ENCODE data around the gene PTGDS.

The PTGDS gene

DNA sequence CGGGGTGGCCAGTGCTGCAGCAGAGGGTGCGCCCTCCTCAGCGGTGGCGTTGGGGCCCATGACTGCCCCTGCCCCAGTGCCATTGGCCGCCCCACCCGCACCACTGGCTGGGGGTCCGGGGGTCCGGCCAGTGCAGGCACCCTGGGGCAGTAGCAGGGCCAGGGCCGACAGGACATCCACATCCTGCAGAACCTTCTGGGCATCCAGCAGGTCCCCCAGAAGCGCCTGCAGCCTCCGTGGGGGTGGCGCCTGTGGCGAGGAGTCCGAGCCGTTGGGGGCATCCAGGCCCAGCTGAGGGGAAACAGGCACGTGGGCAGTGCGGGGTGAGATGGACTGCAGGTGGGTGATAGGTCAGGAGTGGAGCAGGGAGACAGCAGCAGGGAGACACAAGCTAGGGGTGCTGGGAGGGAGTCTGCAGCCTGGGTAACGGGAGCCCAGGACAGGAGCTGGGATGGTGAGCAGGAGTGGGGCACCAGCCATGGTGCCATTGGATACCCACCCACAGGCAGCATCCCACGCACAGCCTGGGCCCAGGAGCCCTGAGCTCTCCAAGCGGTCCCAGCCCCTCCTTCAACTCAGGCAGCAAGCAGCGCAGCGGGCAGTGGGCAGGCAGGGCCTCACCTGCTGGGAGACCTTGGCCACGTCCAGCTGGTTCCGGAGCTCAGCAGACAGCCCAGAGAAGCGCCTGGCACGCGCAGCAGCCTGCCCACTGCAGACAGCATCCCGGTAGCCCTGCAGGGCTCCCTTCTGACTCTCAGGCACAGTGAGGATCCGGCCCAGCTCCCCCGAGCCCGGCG lies 43.7 kb downstream of the PTGDS start:
- no peak overlapping the region for H2AK5ac ChIP-seq (ENCODE audit: low read length, severe bottlenecking)
- no peak overlapping the region for H3K4ac ChIP-seq (ENCODE audit: low read depth in 1 of 2, low read length in 2 of 2)
- 93% methylated on average over 32 of the region's 32 CpGs for WGBS
- H3K9me3 ChIP-seq (ENCODE audit: control insufficient read depth, low read length): no peaks in the 10 kb centered on the region
- no peak overlapping the region for H2BK5ac ChIP-seq (ENCODE audit: low read depth, low read length, poor library complexity, severe bottlenecking)
- H3K9ac ChIP-seq (ENCODE audit: low read length): no peak overlapping the region
- H3K27me3 ChIP-seq (ENCODE audit: control insufficient read depth in 1 of 2, insufficient read depth in 1 of 2, low read length in 2 of 2): no peaks in the 10 kb centered on the region
- no peak overlapping the region for H3K14ac ChIP-seq (ENCODE audit: low read length in 2 of 2)
- H3K4me3 ChIP-seq (ENCODE audit: insufficient read depth in 1 of 2, low read depth in 1 of 2, low read length in 2 of 2): no peak overlapping the region
- H2BK15ac ChIP-seq (ENCODE audit: low read depth, poor library complexity, severe bottlenecking): no peak overlapping the region
- H4K91ac ChIP-seq (ENCODE audit: low read length): no peak overlapping the region
- no peak overlapping the region for H2BK12ac ChIP-seq (ENCODE audit: low read length in 2 of 2)
- no peak overlapping the region for H3K27ac ChIP-seq (ENCODE audit: low read length, poor library complexity, severe bottlenecking)
- H4K8ac ChIP-seq (ENCODE audit: low read length): no peak overlapping the region
- H3K18ac ChIP-seq (ENCODE audit: low read depth in 1 of 2, low read length in 2 of 2): no peak overlapping the region
- no peak overlapping the region for H2AFZ ChIP-seq (ENCODE audit: low read depth, low read length)
- DNase-seq: no peak
- no peak overlapping the region for H2BK120ac ChIP-seq (ENCODE audit: low read depth, low read length)
- no peak overlapping the region for H3K4me2 ChIP-seq (ENCODE audit: low read length, poor library complexity, severe bottlenecking)
- H3K36me3 ChIP-seq (ENCODE audit: control insufficient read depth in 1 of 2, insufficient read depth in 2 of 2, low read depth in 1 of 2, low read length in 2 of 2): peaks cover 11 to 44% of the 10 kb centered on the region in 2 experiments
- H3K23ac ChIP-seq (ENCODE audit: low read length in 2 of 2): no peak overlapping the region
- no peaks in the 10 kb centered on the region for H3K79me1 ChIP-seq (replicated peaks; ENCODE audit: low read length, poor library complexity, severe bottlenecking)
- H3K4me1 ChIP-seq (ENCODE audit: control insufficient read depth, insufficient read depth, low read depth, low read length): peaks cover 18% of the 10 kb centered on the region

DNA sequence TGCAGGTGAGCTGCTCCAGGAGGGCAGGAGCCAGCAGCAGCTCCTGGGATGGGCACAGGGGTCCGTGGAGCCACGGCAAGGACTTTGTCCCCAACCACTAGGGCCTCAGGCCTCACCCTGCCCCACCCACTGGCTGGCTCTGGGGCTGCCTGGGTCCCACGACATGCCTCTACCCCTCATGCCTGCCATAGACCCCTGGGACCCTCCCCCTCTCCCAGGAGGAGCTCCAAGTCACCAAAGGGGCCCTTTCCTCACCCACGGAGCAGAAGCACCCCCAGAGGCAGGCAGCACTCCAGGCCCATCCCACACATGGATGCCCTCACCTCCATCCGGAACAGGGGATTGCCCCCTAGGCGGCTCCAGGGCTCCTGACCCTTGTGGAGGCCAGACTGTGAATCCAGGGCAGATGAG lies 44.3 kb downstream of the PTGDS start:
- Histone ChIP-seq H3K4me1 (ENCODE audit: control insufficient read depth, insufficient read depth, low read depth, low read length) (peaks cover 20% of the 10 kb centered on the region), H4K91ac (ENCODE audit: low read length) (no peak overlapping the region), H4K8ac (ENCODE audit: low read length) (no peak overlapping the region), H3K79me1 (replicated peaks; ENCODE audit: low read length, poor library complexity, severe bottlenecking) (no peaks in the 10 kb centered on the region), H2BK12ac (ENCODE audit: low read length in 2 of 2) (no peak overlapping the region), H2AFZ (ENCODE audit: low read depth, low read length) (no peak overlapping the region), H2BK5ac (ENCODE audit: low read depth, low read length, poor library complexity, severe bottlenecking) (no peak overlapping the region), H3K36me3 (ENCODE audit: control insufficient read depth in 1 of 2, insufficient read depth in 2 of 2, low read depth in 1 of 2, low read length in 2 of 2) (peaks cover 8 to 38% of the 10 kb centered on the region in 2 experiments), H3K27me3 (ENCODE audit: control insufficient read depth in 1 of 2, insufficient read depth in 1 of 2, low read length in 2 of 2) (no peaks in the 10 kb centered on the region), H3K9ac (ENCODE audit: low read length) (no peak overlapping the region), H3K9me3 (ENCODE audit: control insufficient read depth, low read length) (no peaks in the 10 kb centered on the region), H2BK120ac (ENCODE audit: low read depth, low read length) (no peak overlapping the region), H3K4me3 (ENCODE audit: insufficient read depth in 1 of 2, low read depth in 1 of 2, low read length in 2 of 2) (no peak overlapping the region), H3K18ac (ENCODE audit: low read depth in 1 of 2, low read length in 2 of 2) (no peak overlapping the region), H3K23ac (ENCODE audit: low read length in 2 of 2) (no peak overlapping the region), H2AK5ac (ENCODE audit: low read length, severe bottlenecking) (no peak overlapping the region), H3K4me2 (ENCODE audit: low read length, poor library complexity, severe bottlenecking) (no peak overlapping the region), H3K14ac (ENCODE audit: low read length in 2 of 2) (no peak overlapping the region), H2BK15ac (ENCODE audit: low read depth, poor library complexity, severe bottlenecking) (no peak overlapping the region), H3K27ac (ENCODE audit: low read length, poor library complexity, severe bottlenecking) (no peak overlapping the region), H3K4ac (ENCODE audit: low read depth in 1 of 2, low read length in 2 of 2) (no peak overlapping the region)
- WGBS: 91% methylated on average over 6 of the region's 6 CpGs
- no peak for DNase-seq

DNA sequence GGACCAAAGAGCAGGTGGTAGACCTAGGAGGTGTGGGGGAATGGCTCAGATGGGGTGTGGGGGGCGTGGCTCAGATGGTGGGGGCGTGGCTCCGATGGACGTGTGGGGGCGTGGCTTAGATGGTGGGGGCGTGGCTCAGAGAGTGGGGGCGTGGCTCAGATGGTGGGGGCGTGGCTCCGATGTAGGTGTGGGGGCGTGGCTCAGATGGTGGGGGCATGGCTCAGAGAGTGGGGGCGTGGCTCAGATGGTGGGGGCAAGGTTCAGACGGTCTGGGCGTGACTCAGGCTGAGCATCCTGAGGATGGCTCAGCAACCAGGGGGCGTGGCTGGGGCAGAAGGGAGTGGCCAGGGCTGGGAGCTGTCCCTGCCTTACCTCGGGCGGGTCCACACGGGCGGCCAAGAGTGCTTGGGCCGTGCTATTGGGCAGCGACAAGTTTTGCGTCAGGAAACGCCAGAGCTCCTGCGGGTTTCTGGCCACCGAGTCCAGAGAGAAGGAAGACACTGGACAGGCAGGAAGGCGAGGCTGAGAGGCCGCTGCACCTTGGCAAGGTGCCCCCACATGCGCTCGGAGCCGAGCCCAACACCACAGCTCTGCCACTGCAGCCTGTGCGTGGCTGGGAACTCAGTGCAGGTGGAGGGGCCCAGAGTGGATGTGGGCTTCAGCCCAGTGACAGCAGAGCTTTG lies 44.8 kb downstream of the PTGDS start:
- DNase-seq: peak; percentile 61
- Histone ChIP-seq H4K8ac (ENCODE audit: low read length) (no peak overlapping the region), H2BK12ac (ENCODE audit: low read length in 2 of 2) (no peak overlapping the region), H4K91ac (ENCODE audit: low read length) (no peak overlapping the region), H2AK5ac (ENCODE audit: low read length, severe bottlenecking) (no peak overlapping the region), H3K18ac (ENCODE audit: low read depth in 1 of 2, low read length in 2 of 2) (no peak overlapping the region), H3K4ac (ENCODE audit: low read depth in 1 of 2, low read length in 2 of 2) (no peak overlapping the region), H2BK15ac (ENCODE audit: low read depth, poor library complexity, severe bottlenecking) (no peak overlapping the region), H3K9me3 (ENCODE audit: control insufficient read depth, low read length) (no peaks in the 10 kb centered on the region), H3K9ac (ENCODE audit: low read length) (no peak overlapping the region), H3K79me1 (replicated peaks; ENCODE audit: low read length, poor library complexity, severe bottlenecking) (no peaks in the 10 kb centered on the region), H3K4me3 (ENCODE audit: insufficient read depth in 1 of 2, low read depth in 1 of 2, low read length in 2 of 2) (no peak overlapping the region), H3K4me2 (ENCODE audit: low read length, poor library complexity, severe bottlenecking) (no peak overlapping the region), H3K14ac (ENCODE audit: low read length in 2 of 2) (no peak overlapping the region), H3K23ac (ENCODE audit: low read length in 2 of 2) (no peak overlapping the region), H3K27me3 (ENCODE audit: control insufficient read depth in 1 of 2, insufficient read depth in 1 of 2, low read length in 2 of 2) (no peaks in the 10 kb centered on the region), H2AFZ (ENCODE audit: low read depth, low read length) (no peak overlapping the region), H3K27ac (ENCODE audit: low read length, poor library complexity, severe bottlenecking) (no peak overlapping the region), H2BK120ac (ENCODE audit: low read depth, low read length) (no peak overlapping the region), H2BK5ac (ENCODE audit: low read depth, low read length, poor library complexity, severe bottlenecking) (no peak overlapping the region), H3K4me1 (ENCODE audit: control insufficient read depth, insufficient read depth, low read depth, low read length) (peaks cover 24% of the 10 kb centered on the region), H3K36me3 (ENCODE audit: control insufficient read depth in 1 of 2, insufficient read depth in 2 of 2, low read depth in 1 of 2, low read length in 2 of 2) (peaks cover 3 to 33% of the 10 kb centered on the region in 2 experiments)
- WGBS: 51% methylated on average over 30 of the region's 30 CpGs

DNA sequence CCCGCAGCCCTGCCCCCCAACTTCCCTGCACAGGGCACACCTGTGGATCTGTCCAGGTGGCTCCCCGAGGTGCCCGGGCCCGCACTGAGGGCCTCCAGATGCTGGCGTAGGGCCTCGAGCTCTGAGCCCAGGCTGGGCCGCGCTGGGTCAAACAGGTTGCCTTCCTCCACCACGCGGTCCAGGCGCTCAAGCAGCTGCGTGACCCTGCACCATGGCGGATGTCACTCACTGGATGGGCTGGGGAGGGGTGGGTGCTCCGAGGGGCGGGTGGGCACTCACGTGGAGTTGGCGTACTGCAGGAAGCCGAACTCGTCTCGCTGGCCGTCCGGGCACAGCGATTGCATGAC lies 45.3 kb downstream of the PTGDS start:
- no peak overlapping the region for H3K9ac ChIP-seq (ENCODE audit: low read length)
- no peaks in the 10 kb centered on the region for H3K79me1 ChIP-seq (replicated peaks; ENCODE audit: low read length, poor library complexity, severe bottlenecking)
- H3K4ac ChIP-seq (ENCODE audit: low read depth in 1 of 2, low read length in 2 of 2): no peak overlapping the region
- no peak overlapping the region for H2BK120ac ChIP-seq (ENCODE audit: low read depth, low read length)
- DNase-seq: no peak
- H3K36me3 ChIP-seq (ENCODE audit: control insufficient read depth in 1 of 2, insufficient read depth in 2 of 2, low read depth in 1 of 2, low read length in 2 of 2): peaks cover 0 to 27% of the 10 kb centered on the region in 2 experiments
- H3K27me3 ChIP-seq (ENCODE audit: control insufficient read depth in 1 of 2, insufficient read depth in 1 of 2, low read length in 2 of 2): no peaks in the 10 kb centered on the region
- H3K14ac ChIP-seq (ENCODE audit: low read length in 2 of 2): no peak overlapping the region
- H3K27ac ChIP-seq (ENCODE audit: low read length, poor library complexity, severe bottlenecking): no peak overlapping the region
- no peak overlapping the region for H4K91ac ChIP-seq (ENCODE audit: low read length)
- H3K18ac ChIP-seq (ENCODE audit: low read depth in 1 of 2, low read length in 2 of 2): no peak overlapping the region
- no peak overlapping the region for H2AFZ ChIP-seq (ENCODE audit: low read depth, low read length)
- no peak overlapping the region for H2BK15ac ChIP-seq (ENCODE audit: low read depth, poor library complexity, severe bottlenecking)
- H3K4me1 ChIP-seq (ENCODE audit: control insufficient read depth, insufficient read depth, low read depth, low read length): peaks cover 29% of the 10 kb centered on the region
- H3K4me3 ChIP-seq (ENCODE audit: insufficient read depth in 1 of 2, low read depth in 1 of 2, low read length in 2 of 2): no peak overlapping the region
- H2AK5ac ChIP-seq (ENCODE audit: low read length, severe bottlenecking): no peak overlapping the region
- H3K4me2 ChIP-seq (ENCODE audit: low read length, poor library complexity, severe bottlenecking): no peak overlapping the region
- H2BK12ac ChIP-seq (ENCODE audit: low read length in 2 of 2): no peak overlapping the region
- H3K23ac ChIP-seq (ENCODE audit: low read length in 2 of 2): no peak overlapping the region
- WGBS: 94% methylated on average over 23 of the region's 23 CpGs
- H4K8ac ChIP-seq (ENCODE audit: low read length): no peak overlapping the region
- no peak overlapping the region for H2BK5ac ChIP-seq (ENCODE audit: low read depth, low read length, poor library complexity, severe bottlenecking)
- H3K9me3 ChIP-seq (ENCODE audit: control insufficient read depth, low read length): no peaks in the 10 kb centered on the region

Measured in mesenchymal stem cell (in vitro differentiated cells and primary cell).